HG03159 (cell line): ENCODE results near the gene SLC26A2.
A peak's percentile ranks its signal among the peaks of the same experiment; 100 is the strongest.

Experiments used
- ATAC-seq: cut with Tn5 transposase; IDR thresholded peaks from one replicate; pipeline ENCODE4 v1.9.1; 2021; ENCODE audit warnings: mild to moderate bottlenecking, moderate library complexity; ENCODE audit not compliant: unreplicated experiment

The SLC26A2 gene

DNA sequence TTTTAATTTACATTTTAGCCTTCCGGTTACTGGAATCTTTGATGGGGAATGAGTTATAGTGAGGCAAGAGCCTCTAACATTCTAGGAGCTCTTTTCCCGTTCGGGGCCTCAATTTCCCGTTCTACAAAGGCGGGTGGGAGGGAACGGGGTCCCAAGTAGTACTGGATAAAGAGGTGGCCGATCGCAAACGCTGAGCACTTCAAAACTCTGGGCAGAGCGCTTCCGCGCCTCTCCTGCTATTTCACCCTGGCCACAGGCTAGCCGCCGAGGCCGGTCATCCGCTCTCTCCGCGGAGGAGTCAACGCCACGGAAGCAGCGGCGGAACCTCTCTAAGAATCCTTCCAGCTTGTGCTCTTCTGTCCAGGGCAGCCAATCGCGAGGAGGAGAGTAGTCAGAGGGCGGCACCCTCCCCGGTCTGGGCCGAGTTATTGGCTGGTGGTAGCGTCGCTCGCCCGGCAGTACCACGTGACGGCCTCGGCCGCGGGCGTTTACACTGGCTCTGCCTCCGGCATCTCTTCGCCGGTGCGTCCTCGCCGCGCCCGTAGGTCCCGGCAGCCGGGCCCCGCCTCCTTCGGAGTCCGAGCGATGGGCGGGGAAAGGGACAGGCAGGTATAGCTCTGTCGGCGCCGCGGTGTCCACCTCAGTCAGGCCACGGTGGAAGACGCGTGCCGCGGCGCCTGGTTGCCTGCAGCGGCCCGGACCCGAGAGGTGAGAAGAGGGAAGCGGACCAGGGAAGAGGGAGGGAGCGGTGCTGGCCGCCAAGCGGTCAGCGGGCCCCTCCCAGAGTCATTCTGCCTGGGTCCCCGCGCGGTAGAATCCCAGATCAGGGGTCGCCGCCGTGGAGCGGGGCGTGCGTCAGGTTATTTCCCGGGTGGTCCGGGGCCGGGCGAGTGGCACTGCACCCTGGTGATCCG is at the start of gene SLC26A2:
Gene SLC26A2 (plus strand): TSS at position 487 of the 914 bp plus-strand sequence. CDS start 16,895 bp downstream, outside the sequence.
- peak; percentile 99 for ATAC-seq

DNA sequence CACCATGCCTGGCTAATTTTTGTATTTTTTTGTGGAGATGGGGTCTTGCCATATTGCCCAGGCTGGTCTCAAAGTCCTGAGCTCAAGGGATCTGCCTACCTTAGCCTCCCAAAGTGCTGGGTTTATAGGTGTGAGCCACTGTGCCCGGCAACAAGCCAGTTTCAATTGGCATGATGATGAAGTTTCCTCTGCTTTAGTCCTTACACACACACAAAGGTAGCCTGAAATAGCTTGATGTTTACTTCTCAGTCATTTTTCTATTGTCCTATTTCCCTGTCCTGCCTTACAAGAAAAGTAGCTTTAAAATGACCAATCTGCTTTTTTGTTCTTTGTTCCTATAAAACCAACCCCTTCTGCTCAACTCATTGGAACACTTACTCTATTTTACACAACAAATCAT is 49.5 kb upstream of the SLC26A2 start:
- no peak for ATAC-seq

GRCh38 chr5:149912226-149912871 is 48.2 kb upstream of the SLC26A2 start:
- ATAC-seq: no peak

- ATAC-seq: no peak
Observed at GRCh38 chr5:149913436-149914419, 46.8 kb upstream of the SLC26A2 start.

- ATAC-seq: no peak
Observed at GRCh38 chr5:149915392-149916260, 44.9 kb upstream of the SLC26A2 start.

DNA sequence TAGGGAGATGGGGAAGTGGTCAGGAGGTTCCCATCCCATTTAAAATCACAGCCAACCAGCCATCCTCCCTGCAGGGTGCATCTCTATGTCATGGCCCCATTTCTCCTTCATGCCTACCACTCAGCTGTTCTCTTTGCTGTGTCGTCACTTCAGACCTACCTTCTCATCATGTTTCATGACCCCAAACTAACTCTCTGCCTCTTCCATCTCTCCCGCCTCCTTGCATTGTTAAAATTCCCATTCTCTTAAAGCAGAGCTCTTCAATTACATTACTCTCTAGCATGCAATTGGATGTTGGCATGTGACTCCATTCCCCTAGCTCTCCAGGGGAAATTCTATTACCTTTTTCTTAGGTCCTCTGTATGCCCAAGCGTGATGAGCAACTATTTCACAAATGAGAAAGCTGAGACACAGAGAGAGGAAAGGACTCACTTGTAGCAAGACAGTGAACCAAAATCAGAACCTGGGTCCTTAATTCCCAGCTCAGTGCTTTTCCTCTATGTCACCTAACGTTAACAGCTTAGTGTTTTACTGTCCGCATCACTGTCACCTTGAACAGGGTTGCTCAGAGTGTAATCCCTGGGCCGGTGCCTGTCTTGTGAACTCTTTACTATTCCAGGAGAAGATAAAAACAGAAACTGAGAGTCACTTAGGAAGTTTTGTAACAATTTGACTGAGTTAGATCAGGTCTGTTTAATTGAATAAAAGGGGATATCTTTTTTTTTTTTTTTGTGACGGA is 44.1 kb upstream of the SLC26A2 start:
- ATAC-seq: no peak

- no peak for ATAC-seq
Observed at GRCh38 chr5:149917073-149917676, 43.4 kb upstream of the SLC26A2 start.

GRCh38 chr5:149921597-149921996 is 39.0 kb upstream of the SLC26A2 start:
- ATAC-seq: no peak

DNA sequence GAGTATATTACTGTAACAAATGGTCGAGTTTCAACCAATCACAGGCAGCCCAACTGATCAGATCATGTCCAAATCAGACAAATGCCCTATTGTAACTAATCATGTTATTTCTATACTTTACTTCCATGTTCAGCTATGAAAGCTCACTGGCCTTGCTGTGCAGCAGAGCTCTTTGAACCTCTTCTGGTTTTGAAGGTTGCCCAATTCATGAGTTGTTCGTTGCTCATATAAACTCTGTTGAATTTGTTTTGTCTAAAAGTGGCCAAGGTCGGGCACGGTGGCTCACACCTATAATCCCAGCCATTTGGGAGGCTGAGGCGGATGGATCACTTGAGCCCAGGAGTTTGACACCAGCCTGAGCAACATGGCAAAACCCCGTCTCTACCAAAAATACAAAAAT is 37.6 kb upstream of the SLC26A2 start:
- no peak for ATAC-seq

DNA sequence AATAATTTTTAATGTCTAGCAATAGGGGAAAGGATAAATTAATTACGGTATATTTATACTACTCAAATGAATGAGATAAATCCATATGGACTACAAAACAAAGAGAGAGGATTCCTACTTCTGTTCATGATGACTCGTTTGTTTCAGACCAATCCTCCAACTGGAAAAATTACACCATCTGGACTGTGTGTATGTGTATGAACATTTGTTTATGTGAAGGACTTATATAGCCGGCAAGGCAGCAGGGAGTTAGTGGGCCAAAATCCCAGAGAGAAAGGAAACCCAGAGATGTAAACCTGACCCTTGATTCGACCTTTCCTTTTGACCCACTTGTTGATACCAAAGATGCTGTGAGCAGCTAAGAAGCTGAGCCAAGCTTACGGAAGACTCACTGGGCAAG is 36.1 kb upstream of the SLC26A2 start:
- ATAC-seq: no peak

GRCh38 chr5:149930043-149930748 is 30.4 kb upstream of the SLC26A2 start:
- no peak for ATAC-seq

- ATAC-seq: no peak
Observed at GRCh38 chr5:149930749-149931574, 29.6 kb upstream of the SLC26A2 start.

- no peak for ATAC-seq
Observed at GRCh38 chr5:149931992-149932436, 28.5 kb upstream of the SLC26A2 start.

DNA sequence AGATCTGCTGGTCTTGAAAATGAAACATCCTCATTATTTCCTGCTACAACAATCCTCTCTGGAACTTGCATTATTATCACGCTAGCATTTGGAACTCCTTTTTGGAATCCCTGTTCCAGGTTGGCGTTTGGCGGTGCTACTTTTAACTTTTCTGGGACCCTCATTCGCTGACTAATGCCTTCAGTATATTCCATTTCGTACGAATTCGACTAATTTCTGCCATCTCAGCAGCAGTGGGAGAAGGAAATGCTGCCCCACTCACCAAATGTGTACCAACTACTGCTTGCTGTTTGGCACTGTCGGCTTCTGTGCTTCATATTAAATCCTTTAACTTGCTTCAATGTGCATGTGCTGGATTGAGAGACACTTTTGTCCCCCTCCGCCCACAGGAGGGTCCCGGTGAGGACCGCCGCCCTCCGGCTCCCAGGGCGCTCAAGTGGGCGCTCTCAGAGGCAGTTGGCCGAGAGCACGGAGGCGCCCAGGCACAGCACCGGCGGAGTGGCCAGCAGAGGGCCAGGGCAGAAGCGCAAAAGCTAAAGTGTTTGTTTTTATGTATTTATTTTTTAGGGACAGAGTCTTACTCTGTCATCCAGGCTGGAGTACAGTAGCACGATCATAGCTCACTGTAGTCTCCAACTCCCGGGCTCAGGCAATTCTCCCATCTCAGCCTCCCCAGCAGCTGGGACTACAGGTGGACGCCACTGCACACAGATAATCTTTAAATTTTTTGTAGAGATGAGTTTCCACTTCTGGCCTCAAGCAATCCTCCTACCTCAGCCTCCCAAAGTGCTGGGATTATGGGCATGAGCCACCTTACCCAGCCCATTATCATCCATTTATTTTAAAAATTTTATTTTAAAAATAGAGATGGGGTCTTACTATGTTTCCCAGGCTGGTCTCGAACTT is 27.9 kb upstream of the SLC26A2 start:
- no peak for ATAC-seq

DNA sequence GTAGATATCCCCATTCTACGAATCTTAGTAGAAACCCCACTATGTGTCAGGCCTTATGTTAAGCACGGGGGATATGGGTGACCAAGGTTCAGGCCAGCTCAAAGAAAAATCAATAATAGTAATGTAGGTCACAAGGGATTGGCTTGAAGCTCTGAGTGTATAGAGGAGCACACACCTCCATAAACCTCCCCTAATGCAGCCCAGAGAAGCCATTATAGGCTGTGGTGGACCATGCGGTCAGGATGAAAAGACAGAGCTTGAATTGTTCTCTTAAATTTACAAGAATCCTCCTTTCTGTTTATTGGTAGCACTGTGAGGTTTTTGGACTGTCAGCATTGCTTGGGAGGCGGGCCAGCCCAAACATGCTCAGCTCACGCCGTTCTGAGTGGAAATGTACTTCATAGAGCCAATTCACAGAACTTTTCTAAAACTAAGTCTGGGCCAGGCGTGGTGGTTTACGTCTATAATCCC is 25.1 kb upstream of the SLC26A2 start:
- no peak for ATAC-seq

DNA sequence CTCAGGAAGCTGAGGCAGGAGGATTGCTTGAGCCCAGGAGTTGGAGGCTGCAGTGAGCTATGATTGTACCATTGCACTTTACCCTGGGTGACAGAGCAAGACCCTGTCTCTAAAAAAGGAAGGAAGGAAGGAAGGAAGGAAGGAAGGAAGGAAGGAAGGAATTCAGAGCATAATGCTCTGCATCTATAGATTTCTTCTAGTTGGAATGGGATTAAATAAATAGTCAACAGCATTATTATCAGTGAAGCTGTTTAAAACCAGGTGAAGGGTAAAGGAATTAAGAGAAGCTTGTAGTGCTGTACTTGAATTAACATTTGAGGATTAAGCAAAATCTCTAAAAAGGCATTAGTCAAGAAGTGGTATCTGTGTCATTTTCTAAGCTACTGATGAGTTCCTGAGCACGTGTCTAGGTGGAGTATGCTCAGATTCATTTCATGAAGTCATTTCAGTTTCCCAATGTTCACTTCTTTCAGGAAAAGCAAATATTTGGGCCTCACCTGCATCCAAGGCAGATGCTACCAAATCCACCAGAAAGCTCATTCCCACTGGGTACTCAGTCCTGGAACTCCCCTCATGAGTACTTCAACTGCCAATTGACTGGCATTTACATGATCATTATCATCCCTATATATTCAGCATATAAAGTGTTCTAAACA is 24.4 kb upstream of the SLC26A2 start:
- ATAC-seq: no peak
